ENCODE results near the gene SLC38A3.

Gene SLC38A3

DNA sequence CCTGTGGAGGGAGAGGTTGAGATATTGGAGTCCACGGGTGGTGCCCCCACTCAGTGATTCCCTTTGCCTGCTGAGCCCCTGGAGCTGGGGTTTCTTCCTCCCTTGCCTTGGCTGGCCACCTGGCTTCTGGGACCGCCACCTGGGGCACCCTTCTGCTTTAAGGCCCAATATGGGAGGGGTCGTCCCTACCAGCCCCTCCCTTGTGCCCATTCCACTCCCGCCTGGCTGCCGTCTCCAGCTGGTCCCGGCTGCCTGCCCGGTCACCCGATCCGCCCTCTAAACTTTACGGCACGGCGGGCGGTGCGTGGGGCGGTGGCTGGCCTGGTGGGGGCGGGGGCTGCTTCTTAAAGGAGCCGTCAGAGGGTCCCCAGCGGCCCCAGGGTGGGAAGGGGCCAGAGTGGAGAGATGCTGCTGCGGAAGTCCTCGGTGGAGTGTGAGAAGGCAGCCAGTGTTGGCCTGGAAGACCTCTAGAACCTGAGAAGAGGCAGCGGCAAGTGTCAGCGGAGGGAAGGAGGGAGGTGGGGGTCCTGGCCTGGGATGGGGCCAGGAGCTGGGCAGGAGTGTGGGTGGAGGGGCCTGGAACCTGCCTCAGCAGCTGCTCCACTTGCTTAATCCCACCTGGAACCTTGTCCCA, 62.3 kb downstream of the SLC38A3 start:
- no peak for DNase-seq (ENCODE audit: low spot score)

- DNase-seq (ENCODE audit: low spot score) = no peak
Measured at GRCh38 chr3:50268276-50268675, 63.2 kb downstream of the SLC38A3 start.

DNA sequence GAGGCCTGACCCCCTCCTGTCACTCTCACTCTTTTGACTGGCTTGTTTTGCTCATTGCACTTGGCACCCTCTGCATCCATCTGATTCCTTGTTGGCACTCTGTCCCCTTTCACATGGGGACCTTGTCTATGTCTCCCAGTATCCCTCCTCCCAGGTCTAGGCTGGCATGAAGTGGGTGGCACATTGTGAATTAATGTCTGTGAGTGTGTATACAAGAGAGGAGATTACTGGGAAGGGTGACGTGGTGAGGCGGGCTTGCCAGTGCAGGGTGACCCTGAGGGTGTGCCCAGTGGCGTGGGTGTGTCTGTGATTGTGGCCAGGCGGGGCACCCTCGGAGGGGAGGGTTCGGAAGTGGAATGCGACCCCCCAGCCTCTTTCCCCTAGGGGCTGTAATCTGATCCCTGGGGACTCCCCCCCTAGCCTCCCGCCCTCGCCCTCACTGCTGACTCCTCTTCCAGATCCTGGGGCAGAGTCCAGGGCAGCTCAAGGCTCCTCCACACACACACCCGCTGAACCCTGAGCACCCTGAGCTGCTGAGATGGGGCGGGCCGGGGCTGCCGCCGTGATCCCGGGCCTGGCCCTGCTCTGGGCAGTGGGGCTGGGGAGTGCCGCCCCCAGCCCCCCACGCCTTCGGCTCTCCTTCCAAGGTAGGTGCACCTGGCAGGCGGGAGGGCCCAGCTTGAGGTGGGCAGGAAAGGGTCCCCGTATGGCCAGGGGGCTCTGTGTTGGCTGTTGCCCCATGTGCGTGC, 63.8 kb downstream of the SLC38A3 start, which contains the start of gene SEMA3B:
Gene SEMA3B, plus strand, starts transcription at position 445 of the 749 bp plus-strand sequence. Its CDS starts 94 bp downstream, at position 539.
- peak; percentile 74 for DNase-seq (ENCODE audit: low spot score)

GRCh38 chr3:50269460-50269859, 64.4 kb downstream of the SLC38A3 start:
- no peak for DNase-seq (ENCODE audit: low spot score)

GRCh38 chr3:50269977-50270413, 64.9 kb downstream of the SLC38A3 start:
- DNase-seq (ENCODE audit: low spot score) = peak; percentile 90

- no peak for DNase-seq (ENCODE audit: low spot score)
Measured at GRCh38 chr3:50270422-50271224, 65.6 kb downstream of the SLC38A3 start.
